GM19452 (cell line): ENCODE data around the gene DDI1.
"Not testable (repeated sequence)": the region's sequence is repeated elsewhere in the genome, so short reads cannot be mapped to it uniquely, and the experiment has no call there.

ENCODE experiments used
- ATAC-seq: cut with Tn5 transposase; IDR thresholded peaks from one replicate; pipeline ENCODE4 v1.9.1; 2021; ENCODE audit not compliant: unreplicated experiment

The DDI1 gene

DNA sequence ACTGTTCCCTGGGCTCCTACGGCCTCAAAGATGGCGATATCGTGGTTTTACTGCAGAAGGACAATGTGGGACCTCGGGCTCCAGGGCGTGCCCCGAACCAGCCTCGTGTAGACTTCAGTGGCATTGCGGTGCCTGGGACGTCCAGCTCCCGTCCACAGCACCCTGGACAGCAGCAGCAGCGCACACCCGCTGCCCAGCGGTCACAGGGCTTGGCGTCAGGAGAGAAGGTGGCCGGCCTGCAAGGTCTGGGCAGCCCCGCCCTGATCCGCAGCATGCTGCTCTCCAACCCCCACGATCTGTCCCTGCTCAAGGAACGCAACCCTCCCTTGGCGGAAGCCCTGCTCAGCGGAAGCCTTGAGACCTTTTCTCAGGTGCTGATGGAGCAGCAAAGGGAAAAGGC, 555 bp downstream of the DDI1 start:
- ATAC-seq, result no peak

DNA sequence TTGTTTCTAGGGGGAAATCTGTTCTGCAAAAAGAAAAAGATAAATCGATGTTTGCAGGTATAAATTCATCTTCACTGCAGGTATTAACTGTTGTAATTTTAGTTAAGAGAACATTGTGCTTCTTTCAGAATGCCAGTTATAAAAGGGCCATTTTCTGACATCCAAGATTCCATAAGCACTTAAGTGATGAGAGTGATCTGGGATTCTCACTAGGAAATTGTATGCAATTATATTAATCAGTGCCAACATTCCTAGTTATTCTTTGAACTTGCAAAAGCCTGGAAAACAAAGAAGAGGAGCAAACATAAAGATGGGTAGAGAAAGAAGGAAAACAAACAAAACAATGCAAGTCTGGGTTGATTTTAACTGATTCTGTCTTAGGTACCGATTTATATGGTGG, 5.4 kb downstream of the DDI1 start:
- no peak for ATAC-seq

DNA sequence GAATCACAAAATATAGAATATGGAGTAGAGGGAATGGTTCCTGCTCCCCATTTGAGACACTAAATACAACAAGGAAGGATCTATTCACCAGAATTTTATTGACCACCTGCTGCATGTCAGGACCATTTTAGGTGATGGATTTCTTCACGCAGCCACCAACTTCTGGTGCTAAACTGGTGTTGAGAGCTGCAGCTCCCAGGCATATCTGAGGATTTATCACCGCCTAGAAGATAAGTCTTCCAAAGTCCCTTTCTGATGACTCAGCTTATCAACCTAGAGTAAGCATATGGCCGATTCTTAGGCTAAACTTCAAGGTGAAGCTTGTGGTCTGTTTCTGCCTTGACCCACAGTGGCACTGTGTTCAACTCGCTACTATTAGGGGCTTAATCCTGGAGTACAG, 6.7 kb downstream of the DDI1 start:
- ATAC-seq, result no peak

DNA sequence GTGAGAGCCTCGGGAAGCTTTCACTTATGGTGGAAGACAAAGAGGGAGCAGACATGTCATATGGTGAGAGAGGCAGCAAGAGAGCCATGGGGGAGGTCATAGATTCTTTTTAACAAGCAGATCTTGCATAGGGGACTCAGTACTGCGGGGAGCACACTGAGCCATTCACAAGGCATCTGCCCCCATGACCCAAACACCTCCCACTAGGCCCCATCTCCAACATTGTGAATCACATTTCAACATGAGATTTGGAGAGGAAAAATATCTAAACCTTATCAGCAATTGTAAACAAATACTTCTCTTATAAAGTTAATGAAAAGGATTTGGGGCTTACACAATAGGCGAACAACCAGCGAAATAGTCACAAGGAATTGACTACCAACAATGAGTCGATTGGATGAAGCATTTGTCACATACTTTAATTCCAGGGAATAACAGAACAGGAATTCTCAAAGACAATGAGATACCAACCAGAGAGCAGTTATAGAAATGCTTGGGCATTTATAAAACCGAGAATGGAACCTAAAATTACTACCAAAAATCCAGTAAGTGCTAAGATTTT, 7.3 kb downstream of the DDI1 start:
- ATAC-seq, result no peak

DNA sequence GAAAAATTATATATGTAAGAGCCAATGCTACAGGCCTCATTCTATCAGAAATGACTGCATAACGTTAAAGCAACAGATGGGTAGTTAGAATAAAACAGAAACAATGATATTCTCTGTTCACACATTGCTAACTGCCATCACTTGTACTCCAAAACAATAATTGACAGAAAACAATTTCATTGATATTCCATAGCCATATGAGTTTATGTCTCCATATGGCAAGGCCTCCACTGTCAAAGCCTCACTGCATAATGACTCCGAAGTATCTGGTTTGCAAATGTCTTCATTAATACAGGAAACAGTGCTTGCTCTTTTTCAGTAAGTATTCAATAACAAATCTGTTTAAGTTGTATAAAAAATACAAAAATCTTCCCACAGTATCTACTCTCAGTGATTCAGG, 9.9 kb downstream of the DDI1 start:
- ATAC-seq, result no peak

DNA sequence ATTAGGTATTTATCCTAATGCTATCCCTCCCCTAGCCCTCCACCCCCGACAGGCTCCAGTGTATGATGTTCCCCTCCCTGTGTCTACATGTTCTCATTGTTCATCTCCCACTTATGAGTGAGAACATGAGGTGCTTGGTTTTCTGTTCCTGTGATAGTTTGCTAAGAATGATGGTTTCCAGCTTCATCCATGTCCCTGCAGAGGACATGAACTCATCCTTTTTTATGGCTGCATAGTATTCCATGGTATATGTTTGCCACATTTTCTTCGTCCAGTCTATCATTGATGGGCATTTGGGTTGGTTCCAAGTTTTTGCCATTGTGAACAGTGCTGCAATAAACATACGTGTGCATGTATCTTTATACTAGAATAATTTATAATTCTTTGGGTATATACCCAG, 10.4 kb downstream of the DDI1 start:
- ATAC-seq, result not testable (repeated sequence)

DNA sequence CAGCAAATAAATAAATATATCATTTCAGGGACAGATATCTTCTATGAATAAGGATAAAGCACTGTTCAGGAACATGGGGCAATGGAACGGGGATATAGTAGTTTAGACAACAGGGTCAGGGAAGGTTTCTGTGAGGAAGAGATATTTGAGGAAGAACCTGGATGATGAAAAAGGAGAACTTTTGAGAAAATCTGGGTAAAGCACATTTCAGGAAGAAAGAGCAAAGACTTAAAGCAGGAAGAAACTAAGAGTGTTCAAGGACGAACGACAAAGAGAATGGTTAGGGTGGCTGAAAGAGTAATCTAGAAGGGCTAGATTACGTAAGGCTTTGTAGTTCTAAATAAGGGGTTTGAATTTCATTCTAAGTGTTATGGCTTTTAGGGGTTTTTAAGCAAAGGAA, 12.7 kb downstream of the DDI1 start:
- ATAC-seq, result no peak

DNA sequence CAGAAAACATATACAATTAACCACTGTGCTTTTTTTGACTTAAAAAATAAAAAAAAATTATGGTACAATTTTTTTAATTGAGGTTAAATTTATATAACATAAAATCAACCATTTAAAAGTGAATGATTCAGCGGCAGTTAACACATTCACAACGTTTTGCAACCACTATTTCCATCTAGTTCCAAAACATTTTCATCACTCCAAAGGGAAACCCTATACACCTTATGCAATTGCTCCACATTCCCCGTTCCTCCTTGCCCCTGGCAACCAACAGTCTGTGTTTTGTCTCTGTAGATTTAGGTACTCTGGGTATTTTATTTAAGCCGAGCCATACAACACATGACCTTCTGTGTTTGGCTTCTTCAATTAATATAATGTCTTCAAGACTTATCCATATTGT, 15.3 kb downstream of the DDI1 start:
- ATAC-seq, result no peak

DNA sequence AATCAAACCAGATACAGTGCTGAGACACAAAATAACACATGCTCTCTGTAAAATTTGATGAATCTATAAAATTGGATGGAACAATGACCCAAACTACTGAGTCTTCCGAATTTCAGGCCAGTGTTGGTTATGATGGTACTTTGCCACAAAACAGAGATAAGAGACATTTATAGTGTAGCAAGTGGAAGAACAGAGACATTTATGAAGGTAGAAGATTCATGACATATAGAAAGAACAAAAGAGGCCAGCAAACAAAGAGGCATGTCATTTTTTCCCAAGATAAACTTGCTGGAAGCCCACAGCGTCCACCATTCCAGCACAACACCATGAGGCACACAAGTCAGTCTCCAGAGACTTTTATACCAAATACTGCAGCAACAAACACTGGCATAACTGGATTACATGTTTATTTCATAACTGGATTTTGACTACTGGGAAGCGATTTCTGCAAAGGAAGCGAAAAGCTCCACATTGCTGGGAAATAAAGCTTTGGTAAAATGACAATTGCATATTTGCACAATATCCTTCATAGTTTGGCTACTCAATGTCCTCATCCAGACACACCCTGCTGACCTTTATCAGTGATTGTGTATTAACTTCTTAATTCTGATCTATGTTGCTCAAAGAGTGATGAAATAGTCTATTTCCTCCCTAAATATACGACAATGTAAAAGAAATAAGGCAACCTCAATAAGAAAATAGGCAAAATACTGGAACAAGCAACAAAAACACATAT, 17.5 kb downstream of the DDI1 start:
- ATAC-seq, result no peak

DNA sequence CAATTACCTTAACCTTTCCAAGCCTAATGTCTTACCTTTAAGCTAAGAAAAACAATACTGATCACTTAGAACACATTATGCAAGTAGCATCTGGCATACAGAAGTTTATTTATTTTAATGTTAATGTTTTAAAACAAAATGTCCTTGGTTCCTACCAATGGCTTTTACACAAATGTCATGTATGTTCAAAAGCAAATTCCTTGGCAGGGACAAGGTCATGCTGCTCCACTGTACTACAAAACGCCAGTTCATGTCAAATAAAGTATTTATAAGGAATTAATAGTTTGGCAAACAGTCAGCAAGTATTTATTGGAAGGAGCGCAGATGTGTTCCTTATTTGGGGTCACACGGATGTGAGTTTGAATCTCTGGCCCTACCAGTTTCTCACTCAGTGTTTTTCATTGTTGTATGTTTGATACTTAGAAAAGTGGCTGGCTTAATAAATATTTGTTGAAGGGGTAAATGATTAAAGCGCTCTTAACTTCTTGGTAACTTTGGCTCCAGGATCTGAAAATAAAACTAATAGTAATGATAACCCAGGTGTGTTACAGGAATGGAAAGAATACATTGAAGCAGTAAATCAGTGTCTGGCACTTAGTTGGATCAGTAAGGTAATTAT, 18.6 kb downstream of the DDI1 start:
- ATAC-seq, result no peak

DNA sequence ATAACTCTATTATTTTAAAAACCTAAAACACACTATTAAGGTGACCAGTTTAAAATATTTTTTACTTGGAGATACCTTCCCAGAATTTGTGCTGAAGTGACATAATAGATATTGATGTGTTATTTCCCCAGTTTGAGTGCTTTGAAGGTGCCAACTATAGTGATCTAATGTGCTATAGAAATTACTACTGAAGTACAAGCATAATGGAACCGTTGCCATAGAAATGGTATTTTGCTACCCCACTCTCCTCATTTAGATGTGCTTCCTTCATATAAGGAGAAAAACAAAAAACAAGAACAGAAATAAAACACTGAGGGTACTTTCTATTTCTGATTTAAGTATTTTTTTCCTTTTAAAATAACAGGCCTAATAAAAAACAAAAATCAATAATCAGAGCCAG, 19.2 kb downstream of the DDI1 start:
- ATAC-seq, result no peak

DNA sequence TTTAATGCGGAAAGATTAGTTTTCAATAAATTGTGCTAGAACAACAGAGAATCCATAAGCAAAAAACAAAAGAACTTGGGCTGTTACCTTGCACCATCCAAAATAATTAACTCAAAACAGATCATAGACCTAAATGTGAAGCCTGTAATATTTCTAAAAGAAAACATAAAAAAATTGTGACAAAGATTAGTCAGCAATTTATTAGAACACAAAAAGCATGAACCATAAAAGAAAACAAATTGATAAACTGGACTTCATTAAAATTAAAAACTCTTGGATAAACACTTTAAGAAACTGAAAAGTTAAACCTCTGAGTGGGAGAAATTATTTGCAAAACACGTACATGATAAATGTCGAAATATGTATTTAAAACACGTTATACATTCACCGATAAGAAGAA, 21.5 kb downstream of the DDI1 start:
- ATAC-seq, result no peak

DNA sequence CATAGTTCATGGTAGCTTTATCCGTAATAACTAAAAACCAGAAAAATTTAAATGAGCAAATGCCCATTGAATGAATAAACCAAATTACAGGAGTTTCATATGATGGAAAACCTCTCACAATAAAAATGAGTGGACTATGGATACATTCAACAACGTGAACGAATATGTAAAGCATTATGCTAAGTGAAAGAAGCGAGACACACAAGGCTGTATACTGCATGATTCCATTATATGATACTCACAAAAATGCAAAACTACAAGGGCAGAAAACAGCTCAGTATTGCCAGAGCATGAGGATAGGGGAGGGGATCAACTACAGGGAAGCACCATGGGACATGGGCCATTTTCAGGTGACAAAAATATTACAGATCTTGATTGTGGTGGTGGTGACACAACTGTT, 22.2 kb downstream of the DDI1 start:
- ATAC-seq, result no peak

DNA sequence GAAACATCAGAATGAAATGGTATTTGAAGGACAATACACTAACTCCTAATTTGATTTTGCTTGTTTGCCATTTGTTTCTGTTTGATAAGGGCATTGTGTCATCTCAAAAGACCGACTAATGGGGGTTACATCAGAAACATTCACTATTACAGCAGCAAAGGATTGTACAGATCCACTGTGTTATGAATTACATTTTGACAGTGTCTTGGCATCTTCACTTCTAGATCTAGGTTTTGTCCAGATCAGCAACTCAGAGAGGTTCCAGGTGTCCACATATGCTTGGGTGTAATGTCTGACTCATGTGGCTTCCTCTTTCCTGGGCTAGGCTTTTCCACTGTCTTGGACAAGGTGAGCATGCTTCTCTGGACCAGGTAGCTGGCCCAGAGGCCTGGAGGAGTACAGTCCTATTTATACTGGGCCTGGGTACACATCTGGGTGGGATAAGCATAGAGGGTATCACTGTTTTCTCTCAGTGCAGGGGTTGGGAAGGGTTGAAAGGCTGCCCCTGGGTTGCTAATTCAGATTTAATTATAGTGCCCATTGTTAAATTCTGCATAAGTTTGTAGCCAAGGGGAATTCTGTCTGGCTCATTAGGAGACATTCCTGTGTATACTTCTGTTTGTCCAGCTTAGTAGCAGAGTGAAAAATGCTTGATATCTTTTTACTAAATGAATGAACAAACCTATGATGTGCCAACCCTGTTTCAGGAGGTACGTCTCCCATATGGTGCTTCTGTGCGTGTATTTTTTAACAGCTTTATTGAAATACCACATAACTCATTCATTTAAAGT, 23.8 kb downstream of the DDI1 start:
- no peak for ATAC-seq

DNA sequence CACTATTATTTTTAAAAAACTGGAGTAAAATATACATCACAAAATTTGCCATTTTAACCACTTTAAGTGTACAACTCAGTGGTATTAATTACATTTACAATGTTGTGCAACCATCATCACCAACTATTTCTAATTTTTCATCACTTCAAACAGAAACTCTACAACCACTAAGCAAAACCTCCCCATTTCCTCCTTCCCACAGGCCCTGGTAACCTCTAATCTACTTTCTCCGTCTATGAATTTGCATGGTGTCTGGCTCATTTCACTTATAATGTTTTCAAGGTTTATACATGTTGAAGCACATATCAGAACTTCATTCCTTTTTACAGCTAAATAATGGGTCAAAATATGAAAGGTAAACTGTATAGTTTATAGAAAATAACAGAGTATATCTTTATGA, 24.4 kb downstream of the DDI1 start:
- ATAC-seq, result peak; percentile 90

DNA sequence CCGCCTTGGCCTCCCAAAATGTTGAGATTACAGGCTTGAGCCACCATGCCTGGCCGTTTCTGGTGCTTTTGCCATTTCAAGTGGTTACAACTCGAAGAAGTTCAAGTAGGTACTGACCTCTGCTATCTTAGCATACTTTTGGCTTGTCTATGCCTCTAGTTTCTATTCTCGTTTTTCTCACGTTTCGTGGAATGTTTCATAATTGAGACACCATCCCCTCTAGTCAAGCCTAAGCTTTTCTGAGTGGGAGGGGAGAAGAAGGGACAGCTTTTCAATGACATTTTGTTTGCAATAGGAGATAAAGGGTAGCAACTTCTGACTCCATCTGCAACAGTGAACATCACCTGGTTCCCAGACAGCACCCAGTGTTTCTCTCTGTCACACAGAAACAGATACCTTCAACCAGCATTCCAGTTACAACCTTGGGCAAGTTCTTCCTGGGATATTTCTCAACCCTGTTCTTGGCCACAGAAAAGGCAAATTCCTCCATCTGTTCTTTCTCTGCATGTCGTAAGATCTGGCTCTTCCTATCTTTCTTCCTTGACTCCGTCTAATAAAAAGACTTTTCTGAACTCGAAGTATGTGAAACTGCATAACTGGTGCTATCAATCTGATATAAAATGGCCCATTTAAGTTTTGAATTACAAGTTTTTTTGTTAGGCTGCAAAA, 25.5 kb downstream of the DDI1 start:
- ATAC-seq, result no peak

DNA sequence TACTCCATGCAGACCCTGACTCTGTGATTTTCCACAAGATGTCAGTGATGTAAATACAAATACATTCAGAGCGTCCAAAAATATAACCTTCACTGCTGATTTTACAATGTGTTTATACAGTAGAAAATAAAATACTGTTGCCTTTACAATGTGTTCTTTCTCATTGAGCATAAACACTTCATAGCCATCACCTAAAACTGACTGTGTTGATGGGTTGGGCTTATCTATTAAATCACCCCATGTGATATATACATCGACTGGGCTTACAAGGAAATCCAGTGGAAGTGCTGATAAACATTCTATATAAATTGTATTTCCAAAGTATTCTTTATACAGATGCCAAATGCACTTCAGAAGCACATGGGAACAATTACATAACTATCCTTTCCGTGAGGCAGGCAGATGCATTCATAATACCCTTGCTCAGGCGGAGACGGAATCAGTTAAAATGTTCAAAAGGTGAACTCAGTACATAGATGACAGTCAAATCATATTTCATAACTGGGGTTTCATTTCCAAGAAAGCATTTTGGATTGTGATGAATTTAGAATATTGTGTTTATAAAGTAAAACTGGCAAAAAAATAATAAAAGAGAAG, 27.7 kb downstream of the DDI1 start:
- no peak for ATAC-seq

DNA sequence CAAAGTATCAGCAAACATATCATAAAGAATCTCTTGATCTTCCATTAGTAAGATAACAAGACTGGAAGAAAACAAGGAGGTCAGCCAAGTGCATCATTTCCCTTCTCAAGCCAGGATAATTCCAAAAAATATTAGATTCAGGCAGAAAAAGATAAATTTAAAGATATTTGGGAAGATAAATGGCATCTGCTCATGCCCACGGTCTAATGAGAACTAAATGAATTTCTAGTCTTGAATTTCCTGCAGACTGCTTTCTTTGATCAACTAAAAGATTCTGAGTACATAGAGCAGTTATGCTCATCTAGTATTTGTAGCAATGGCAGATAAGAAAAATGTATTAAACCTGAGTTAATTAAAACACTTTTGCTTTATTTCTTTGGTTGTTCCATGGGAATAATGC, 31.1 kb downstream of the DDI1 start:
- ATAC-seq, result no peak

DNA sequence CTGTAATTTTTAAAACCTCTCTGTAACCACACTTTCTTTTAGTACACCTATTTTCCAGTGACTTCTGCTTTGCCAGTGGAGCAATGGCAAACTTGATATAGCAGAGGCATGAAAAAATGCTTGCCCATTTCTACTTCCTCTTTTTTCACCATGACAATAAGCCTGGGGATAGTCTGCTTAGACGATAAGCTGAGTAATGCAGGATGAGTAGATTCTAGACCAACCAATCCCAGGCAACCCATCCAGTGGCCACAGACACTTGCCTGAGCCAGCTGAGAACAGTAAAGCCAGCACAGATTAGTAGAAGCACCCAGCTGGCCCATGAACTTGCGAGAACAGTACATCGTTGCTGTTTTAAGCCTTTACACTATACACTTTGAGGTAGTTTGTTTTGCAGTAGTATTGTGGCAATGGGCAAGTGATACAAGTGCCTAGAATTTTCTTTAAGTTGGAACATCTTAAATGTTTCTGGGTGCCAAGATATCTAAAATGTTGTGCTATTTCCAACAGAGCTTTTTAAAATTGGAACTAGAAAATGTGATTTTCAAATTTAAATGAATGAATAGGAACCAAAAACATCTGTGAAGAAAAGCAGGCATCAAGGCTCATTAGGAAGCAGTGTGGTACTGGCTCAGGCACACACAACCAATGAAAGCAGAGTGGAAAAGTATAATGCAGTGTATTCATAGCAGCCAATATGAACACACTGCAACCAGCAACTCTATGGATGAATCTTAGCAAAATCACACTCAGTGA, 37.7 kb downstream of the DDI1 start:
- ATAC-seq, result peak; percentile 81

DNA sequence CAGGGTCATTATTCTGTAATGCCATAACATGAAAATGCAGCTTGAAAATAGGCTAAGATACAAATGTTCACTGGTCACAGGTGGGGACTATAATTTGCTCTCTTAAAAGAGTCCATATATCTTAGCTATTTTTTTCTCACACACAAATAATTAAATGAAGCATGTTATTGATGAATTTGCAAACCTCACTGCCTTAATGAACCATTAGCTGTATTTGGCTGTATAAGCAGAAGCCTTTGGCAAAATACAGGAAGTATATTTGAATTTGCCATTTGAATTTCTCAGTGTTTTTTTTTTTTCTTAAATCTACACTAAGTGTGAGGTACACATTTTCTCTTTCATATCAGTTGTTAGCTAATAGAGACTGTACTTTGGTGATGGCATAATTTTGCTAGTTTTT, 38.7 kb downstream of the DDI1 start:
- no peak for ATAC-seq
